IMR-90 (cell line): ENCODE measurements around the gene PAX2.

Experiments used
- CTCF ChIP-seq: conservative IDR thresholded peaks from 2 replicates; pipeline ENCODE4 v1.5.1; 2012; ENCODE audit warnings: mild to moderate bottlenecking, low read depth, low read length, improper control_type of control experiment
- POLR2A ChIP-seq: IDR thresholded peaks from 2 replicates; pipeline ENCODE4 v1.6.1; 2012; ENCODE audit warnings: mild to moderate bottlenecking, low read depth, low read length
- RAD21 ChIP-seq: IDR thresholded peaks from 2 replicates; pipeline ENCODE4 v1.6.1; 2012; ENCODE audit warnings: low read length, improper control_type of control experiment
- USF2 ChIP-seq: fragments of 150-350 bp; IDR thresholded peaks from 2 replicates; pipeline ENCODE4 v1.6.1; 2017; ENCODE audit warnings: mild to moderate bottlenecking, antibody characterized with exemption, low read length, low read depth

- no peak for TF ChIP-seq USF2
- TF ChIP-seq CTCF = no peak
- no peak for TF ChIP-seq POLR2A
- TF ChIP-seq RAD21 = no peak
Observed at GRCh38 chr10:100727808-100728207, 17.6 kb upstream of the PAX2 start.
